Mucosa of descending colon (tissue), 3 donors: Measurements from ENCODE around the gene HYAL4. TPM values are rescaled to one million over a fixed set of nuclear protein-coding genes. Genes with fewer than 3 reads are reported as not detected.

Experiments
- ATAC-seq: fragments of 200-7000 bp; cut with Tn5 transposase; one replicate; pipeline ENCODE4 v1.9.1; 2020; ENCODE audit warnings: mild to moderate bottlenecking, moderate library complexity
- DNase-seq, 3 donors: peaks; one replicate each; pipeline ENCODE4 v3.0.0-alpha.2; 2020
- H3K36me3 ChIP-seq: fragments of 200-600 bp; one replicate; pipeline ENCODE4 v1.8.0; 2021; ENCODE audit warnings: low read depth, mild to moderate bottlenecking
- H3K4me1 ChIP-seq: fragments of 200-600 bp; one replicate; pipeline ENCODE4 v1.8.0; 2021; ENCODE audit warnings: low read depth, mild to moderate bottlenecking
- H3K4me3 ChIP-seq: fragments of 200-600 bp; one replicate; pipeline ENCODE4 v1.8.0; 2021; ENCODE audit warnings: mild to moderate bottlenecking
- H3K9me3 ChIP-seq: fragments of 200-600 bp; one replicate; pipeline ENCODE4 v1.8.0; 2021; ENCODE audit warnings: mild to moderate bottlenecking
- CTCF ChIP-seq: fragments of 200-600 bp; IDR thresholded peaks from one replicate; pipeline ENCODE4 v1.8.0; 2022; ENCODE audit warnings: antibody characterized with exemption, mild to moderate bottlenecking
- intact Hi-C, 2 donors: fragments of 100-400 bp; cut with DNase I in 1 of 2; cut with micrococcal nuclease in 1 of 2; formaldehyde crosslinking; loops; one replicate each; pipeline versions ENCODE4 v1.11.0 to v1.11.1; 2022; cut with DNase I, micrococcal nuclease
- long read RNA-seq, 2 donors: library from polyadenylated mRNA; unstranded; transcript quantifications; one replicate each; pipeline ENCODE4 v2.0.0, GENCODE V29; 2019 to 2021
- total RNA-seq, 3 donors: library from RNA; stranded (reverse); fragmentation: NEBNext Ultra II Directional in 2 of 3; extraction: Animal tissue kit (Norgen Biotek cat#: 25700) in 2 of 3; gene quantifications; one replicate each; pipeline versions ENCODE4 v1.2.1 to v1.2.4, GENCODE V29; 2021 to 2023
- donor health status: DM: no; HTN: no; CAD: no; lungs with moderate emphysema.
- donor health status: DM: no; HTN: no; CAD: no.
- donor health status: DM: no; HTN: yes; CAD: no.

HYAL4 gene, protein sequence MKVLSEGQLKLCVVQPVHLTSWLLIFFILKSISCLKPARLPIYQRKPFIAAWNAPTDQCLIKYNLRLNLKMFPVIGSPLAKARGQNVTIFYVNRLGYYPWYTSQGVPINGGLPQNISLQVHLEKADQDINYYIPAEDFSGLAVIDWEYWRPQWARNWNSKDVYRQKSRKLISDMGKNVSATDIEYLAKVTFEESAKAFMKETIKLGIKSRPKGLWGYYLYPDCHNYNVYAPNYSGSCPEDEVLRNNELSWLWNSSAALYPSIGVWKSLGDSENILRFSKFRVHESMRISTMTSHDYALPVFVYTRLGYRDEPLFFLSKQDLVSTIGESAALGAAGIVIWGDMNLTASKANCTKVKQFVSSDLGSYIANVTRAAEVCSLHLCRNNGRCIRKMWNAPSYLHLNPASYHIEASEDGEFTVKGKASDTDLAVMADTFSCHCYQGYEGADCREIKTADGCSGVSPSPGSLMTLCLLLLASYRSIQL
- total RNA-seq: not detected
- long read RNA-seq, donor 1: 0 reads
- long read RNA-seq, donor 2: 0 reads

GRCh38 chr7:123844712-123845219, at the start of gene HYAL4:
Gene HYAL4, plus strand, starts transcription at chr7:123845169. Its CDS starts 23,105 bp downstream, at chr7:123868274.
- no peak for ATAC-seq
- intact Hi-C loops: no loop called here
- no peak within 1 kb of the TSS for H3K4me3 ChIP-seq

GRCh38 chr7:123795917-123796316, 49.1 kb upstream of the HYAL4 start:
- H3K36me3 ChIP-seq: no peaks in the 10 kb centered on the region
- intact Hi-C loops: loop anchor here in 1 of 2 donors (2.0 to 10.0 kb wide), 2 partner anchors 69 to 91 kb away; no protein-coding TSS in a partner anchor
- ATAC-seq: peak; percentile 66
- no peak for TF ChIP-seq CTCF
- H3K9me3 ChIP-seq: no peaks in the 10 kb centered on the region
- peak in 1 of 3 donors; percentile 12 for DNase-seq
- peaks cover 13% of the 10 kb centered on the region for H3K4me1 ChIP-seq
- no peak overlapping the region for H3K4me3 ChIP-seq

More at GRCh38 chr7:123844712-123845219, at the start of gene HYAL4:
- H3K4me1 ChIP-seq: no peaks in the 10 kb centered on the region
- no peaks in the 10 kb centered on the region for H3K36me3 ChIP-seq
- DNase-seq: no peak
- no peak for TF ChIP-seq CTCF
- H3K9me3 ChIP-seq: no peaks in the 10 kb centered on the region

GRCh38 chr7:123796568-123796967, 48.4 kb upstream of the HYAL4 start:
- intact Hi-C loops: loop anchor here in 1 of 2 donors (2.0 to 10.0 kb wide), 2 partner anchors 68 to 92 kb away; no protein-coding TSS in a partner anchor
- ATAC-seq: no peak
- Histone ChIP-seq H3K4me1 (peaks cover 13% of the 10 kb centered on the region), H3K9me3 (no peaks in the 10 kb centered on the region), H3K36me3 (no peaks in the 10 kb centered on the region), H3K4me3 (no peak overlapping the region)
- no peak for DNase-seq
- TF ChIP-seq CTCF: no peak

GRCh38 chr7:123797673-123798531, 47.1 kb upstream of the HYAL4 start:
- no peaks in the 10 kb centered on the region for H3K9me3 ChIP-seq
- no peak for TF ChIP-seq CTCF
- ATAC-seq (peak; percentile 91), DNase-seq (peak in 1 of 3 donors; percentile 38)
- H3K36me3 ChIP-seq: no peaks in the 10 kb centered on the region
- H3K4me3 ChIP-seq: no peak overlapping the region
- peaks cover 13% of the 10 kb centered on the region for H3K4me1 ChIP-seq
- intact Hi-C loops: loop anchor here in 1 of 2 donors (2.0 to 10.0 kb wide), 2 partner anchors 67 to 93 kb away; no protein-coding TSS in a partner anchor

- Histone ChIP-seq H3K9me3 (no peaks in the 10 kb centered on the region), H3K4me1 (peaks cover 13% of the 10 kb centered on the region), H3K36me3 (no peaks in the 10 kb centered on the region), H3K4me3 (no peak overlapping the region)
- no peak for TF ChIP-seq CTCF
- peak in 1 of 3 donors; percentile 29 for DNase-seq
- peak; percentile 51 for ATAC-seq
- intact Hi-C loops: loop anchor here in 1 of 2 donors (10.0 kb wide), 1 partner anchor 94 kb away; no protein-coding TSS in a partner anchor
Measured at GRCh38 chr7:123798532-123799188, 46.3 kb upstream of the HYAL4 start.
